ENCODE measurements around the gene PHF21A. TPM values are rescaled to one million over a fixed set of nuclear protein-coding genes. Genes with fewer than 3 reads are reported as not detected.

PHF21A gene
- total and polyA plus RNA-seq, 2 of the 13 experiments (the other 11 are each of a cell fraction or from before 2014, with no cell fraction given) = 4.1 to 34.6 TPM

GRCh38 chr11:45917623-45918330 lies 203.5 kb downstream of the PHF21A start, which contains the start of gene PEX16:
Gene PEX16, minus strand, starts transcription at chr11:45917877. Its CDS starts 66 bp downstream, at chr11:45917811.
- FAIRE-seq (peak; percentile 70), DNase-seq (ENCODE audit: low spot score) (peak; percentile 95), ATAC-seq (peak; percentile 75)
- Histone ChIP-seq H3K36me3 (replicated peaks in 1 of 2; ENCODE audit: control insufficient read depth in 1 of 2, insufficient read depth in 2 of 2, low read length in 2 of 2) (peaks cover 8 to 23% of the 10 kb centered on the region in 2 experiments; a peak in 3 of 5 replicates), H3K9ac (ENCODE audit: insufficient read depth, low read depth, low read length) (peak within 1 kb of the TSS; percentile 73), H3K9me3 (ENCODE audit: low read length) (no peaks in the 10 kb centered on the region), H3K4me2 (ENCODE audit: low read depth, low read length) (peak within 1 kb of the TSS; percentile 91), H2AFZ (ENCODE audit: low read length) (peak within 1 kb of the TSS; percentile 82), H3K27ac (ENCODE audit: extremely low read length, insufficient read depth, low read length) (peak within 1 kb of the TSS; percentile 88), H3K4me3 (replicated peaks in 1 of 3; ENCODE audit: insufficient read depth in 1 of 3, low read depth in 2 of 3, low read length in 3 of 3) (peak within 1 kb of the TSS; percentile 82 to 94 (median 90)), H4K20me1 (ENCODE audit: insufficient read depth, low read length) (no peaks in the 10 kb centered on the region), H3K79me2 (ENCODE audit: insufficient read depth, low read length) (peaks cover 12% of the 10 kb centered on the region), H3K27me3 (ENCODE audit: control insufficient read depth in 1 of 2, insufficient read depth in 2 of 2, low read length in 2 of 2) (peaks cover 0 to 1% of the 10 kb centered on the region in 2 experiments; a peak in 1 of 5 replicates), H3K4me1 (ENCODE audit: insufficient read depth, low read length) (peaks cover 41% of the 10 kb centered on the region)
- intact Hi-C loops (cut with micrococcal nuclease; ENCODE audit: unreplicated experiment) (loop anchor here (1.0 kb wide), 1 partner anchor 30 kb away; no protein-coding TSS in a partner anchor), in situ Hi-C loops (cut with HindIII; ENCODE audit: extremely low pct_ligation_motif_present, low pct_unique_long_range_greater_than_20kb) (no loop called here)
- CTCF ChIA-PET (ENCODE audit: low intra/inter-chr PET ratio, low total read pairs) = no interaction called here
- POLR2A ChIA-PET = interaction anchor here (1.0 to 2.0 kb wide), 9 partner anchors 9 to 325 kb away, joined by 3 to 19 read pairs (median 7); partner anchors contain the start of gene CRY2
- BruUV-seq (replicated peaks) = TSS peak; percentile 42
- WGBS (ENCODE audit: low lambda C conversion rate) = under 1% methylated on average over 21 of the region's 45 CpGs
- TF ChIP-seq SMAD3 (CRISPR knock-in tag; IDR thresholded peaks at IDR 0.05) (peak; percentile 64; the same call in 1 of the 2 replicates), MLLT10 (CRISPR knock-in tag; IDR thresholded peaks at IDR 0.05) (no peak), MNT (IDR thresholded peaks at IDR 0.05) (no peak), PAXIP1 (CRISPR knock-in tag; conservative IDR thresholded peaks at IDR 0.05) (peak; percentile 52), ZNF607 (CRISPR knock-in tag; IDR thresholded peaks at IDR 0.05; ENCODE audit: borderline replicate concordance) (peak; percentile 64; the same call in 1 of the 2 replicates), HOXA9 (CRISPR knock-in tag; IDR thresholded peaks at IDR 0.05; ENCODE audit: borderline replicate concordance) (no peak), EEA1 (CRISPR knock-in tag; IDR thresholded peaks at IDR 0.05; ENCODE audit: borderline replicate concordance) (no peak), MTF1 (CRISPR knock-in tag; IDR thresholded peaks at IDR 0.05) (no peak), ATF1 (CRISPR knock-in tag; IDR thresholded peaks at IDR 0.05) (no peak), TAF15 (IDR thresholded peaks at IDR 0.05; ENCODE audit: low read depth, low read length, poor library complexity, severe bottlenecking) (no peak), ZNF101 (CRISPR knock-in tag; IDR thresholded peaks at IDR 0.05; ENCODE audit: borderline replicate concordance, low read depth) (no peak), ZNF740 (CRISPR knock-in tag; IDR thresholded peaks at IDR 0.05) (no peak), SATB2 (CRISPR knock-in tag; IDR thresholded peaks at IDR 0.05) (no peak), ZNF280D (CRISPR knock-in tag; IDR thresholded peaks at IDR 0.05) (no peak), NFRKB (IDR thresholded peaks at IDR 0.05) (no peak), PHF8 (CRISPR knock-in tag; IDR thresholded peaks at IDR 0.05) (peak; percentile 80)
